DMS153 (cell line): ENCODE measurements around the gene DARS1.
"Not testable (repeated sequence)": the region's sequence is repeated elsewhere in the genome, so short reads cannot be mapped to it uniquely, and the experiment has no call there.

ENCODE experiments used
- DNase-seq: peaks from one replicate; lab custom pipeline; 2025; lab: John Stamatoyannopoulos, UW

Gene DARS1

DNA sequence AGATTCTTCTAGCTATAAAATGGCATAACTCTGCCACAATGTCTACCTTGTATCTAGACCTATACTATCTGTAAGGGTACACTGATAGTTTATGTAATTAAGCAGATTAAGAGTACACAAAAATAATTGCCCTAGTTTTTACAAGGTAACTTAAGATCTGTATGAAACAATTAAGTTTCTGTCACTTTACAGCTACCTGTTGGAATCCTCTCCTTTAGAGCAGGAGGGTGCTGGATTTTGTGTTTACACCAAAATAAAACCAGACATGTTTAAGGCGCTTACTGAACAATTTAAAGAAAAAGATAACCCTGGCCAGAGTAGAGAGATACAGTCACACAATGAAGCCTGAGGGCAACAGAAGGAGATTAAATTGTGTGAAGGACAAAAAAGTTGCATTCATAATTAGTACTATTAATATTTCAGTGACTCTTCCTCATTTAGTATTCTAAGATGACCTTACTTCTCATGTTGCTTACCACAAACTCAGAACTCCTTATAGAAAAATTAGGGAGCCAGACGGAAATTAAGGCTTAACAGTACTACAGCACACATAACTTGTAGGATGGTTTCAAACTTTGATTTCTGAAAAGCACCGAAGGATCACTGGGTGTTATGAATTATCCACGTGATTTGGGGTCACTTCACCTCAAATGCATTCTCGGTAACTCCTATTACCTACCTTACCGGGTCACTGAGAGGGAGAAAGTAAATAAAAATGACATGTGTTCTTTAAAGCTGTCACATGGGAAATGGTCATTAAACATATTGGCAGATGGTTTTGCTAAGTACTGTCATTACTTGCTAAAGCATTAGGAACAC is 1.0 kb downstream of the DARS1 start:
- no peak for DNase-seq

- no peak for DNase-seq
Measured at GRCh38 chr2:135980434-135981079, 4.9 kb downstream of the DARS1 start.

DNA sequence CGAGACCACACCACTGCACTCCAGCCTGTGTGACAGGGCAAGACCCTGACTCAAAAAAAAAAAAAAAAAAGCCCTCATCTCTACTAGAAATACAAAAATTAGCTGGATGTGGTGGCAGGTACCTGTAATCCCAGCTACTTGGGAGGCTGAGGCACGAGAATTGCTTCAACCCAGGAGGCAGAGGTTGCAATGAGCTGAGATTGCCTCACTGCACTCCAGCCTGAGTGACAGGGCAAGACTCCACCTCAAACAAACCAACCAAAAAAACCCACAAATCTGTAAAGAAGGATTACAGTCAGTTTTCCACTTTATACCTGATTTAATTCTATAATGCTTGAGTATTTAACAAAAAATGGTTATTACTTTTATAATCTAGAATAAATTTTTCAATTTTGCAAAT is 9.7 kb downstream of the DARS1 start:
- no peak for DNase-seq

DNA sequence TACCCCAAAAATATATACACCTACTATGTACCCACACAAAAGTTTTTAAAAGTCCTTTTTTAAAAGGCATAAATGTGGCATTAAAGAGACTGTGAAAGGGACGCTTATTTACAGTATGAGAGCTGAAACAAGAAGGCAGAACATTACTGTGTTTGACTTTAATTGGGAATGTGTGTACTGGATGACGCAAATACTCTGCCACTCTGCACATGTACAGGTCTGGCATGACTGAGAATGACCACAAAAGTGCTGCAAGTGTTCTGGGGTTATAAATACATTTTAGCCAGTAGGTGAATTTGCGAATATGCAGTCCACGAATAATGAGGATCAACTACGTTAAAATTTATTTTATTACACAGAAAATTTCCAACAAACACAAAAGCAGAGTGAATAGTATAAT is 11.4 kb downstream of the DARS1 start:
- no peak for DNase-seq

DNA sequence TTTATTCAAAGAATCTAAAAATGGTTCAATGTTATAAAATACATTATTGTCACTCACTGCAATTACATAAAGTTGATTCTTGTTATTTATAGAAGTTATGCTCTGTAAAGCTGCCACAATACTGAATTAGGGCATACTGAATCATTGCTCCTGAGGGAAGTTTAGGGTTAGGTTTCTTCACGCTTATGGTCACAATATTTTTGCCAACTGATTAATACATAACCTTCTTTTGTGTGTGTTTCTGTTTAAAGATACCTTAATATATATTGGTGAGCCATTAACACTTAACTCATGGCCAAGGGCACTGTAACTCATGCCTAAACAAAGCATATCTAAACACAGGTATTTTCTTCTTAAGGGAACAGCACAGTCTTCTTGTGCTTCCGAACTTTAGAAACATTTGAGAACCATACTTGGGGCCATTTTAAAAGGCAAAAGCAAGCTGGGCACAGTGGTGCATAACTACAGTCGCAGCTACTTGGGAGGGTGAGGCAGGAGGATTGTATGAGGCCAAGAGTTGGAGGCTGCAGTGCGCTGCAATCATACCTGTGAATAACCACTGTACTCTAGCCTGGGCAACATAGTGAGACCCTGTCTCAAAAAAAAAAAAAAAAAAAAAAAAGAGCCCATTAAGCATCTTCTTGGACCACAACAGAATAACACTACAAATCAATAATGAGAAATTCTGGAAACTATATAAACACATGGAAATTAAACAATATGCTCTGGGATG is 15.6 kb downstream of the DARS1 start:
- DNase-seq = no peak

- DNase-seq = no peak
Measured at GRCh38 chr2:135965756-135966155, 19.7 kb downstream of the DARS1 start.

DNA sequence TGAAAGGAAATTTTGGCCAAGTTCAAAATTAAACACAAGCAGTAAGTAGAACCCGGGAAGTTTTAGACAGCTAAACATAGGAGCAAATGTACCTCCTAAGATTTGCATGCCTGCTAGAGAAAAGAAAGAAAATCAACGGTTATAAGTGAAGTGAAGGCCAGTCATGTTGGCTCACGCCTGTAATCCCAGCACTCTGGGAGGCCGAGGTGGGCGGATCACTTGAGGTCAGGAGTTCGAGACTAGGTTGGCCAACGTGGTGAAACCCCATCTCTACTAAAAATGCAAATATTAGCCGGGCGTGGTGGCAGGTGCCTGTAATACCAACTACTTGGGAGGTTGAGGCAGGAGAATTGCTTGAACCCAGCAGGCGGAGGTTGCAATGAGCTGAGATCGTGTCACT is 21.0 kb downstream of the DARS1 start:
- not testable (repeated sequence) for DNase-seq

- no peak for DNase-seq
Measured at GRCh38 chr2:135963841-135964240, 21.6 kb downstream of the DARS1 start.

GRCh38 chr2:135962366-135963123 is 22.9 kb downstream of the DARS1 start:
- no peak for DNase-seq

- DNase-seq = no peak
Measured at GRCh38 chr2:135960656-135961551, 24.5 kb downstream of the DARS1 start.

- DNase-seq = no peak
Measured at GRCh38 chr2:135960150-135960549, 25.3 kb downstream of the DARS1 start.

GRCh38 chr2:135958927-135959326 is 26.5 kb downstream of the DARS1 start:
- not testable (repeated sequence) for DNase-seq

DNA sequence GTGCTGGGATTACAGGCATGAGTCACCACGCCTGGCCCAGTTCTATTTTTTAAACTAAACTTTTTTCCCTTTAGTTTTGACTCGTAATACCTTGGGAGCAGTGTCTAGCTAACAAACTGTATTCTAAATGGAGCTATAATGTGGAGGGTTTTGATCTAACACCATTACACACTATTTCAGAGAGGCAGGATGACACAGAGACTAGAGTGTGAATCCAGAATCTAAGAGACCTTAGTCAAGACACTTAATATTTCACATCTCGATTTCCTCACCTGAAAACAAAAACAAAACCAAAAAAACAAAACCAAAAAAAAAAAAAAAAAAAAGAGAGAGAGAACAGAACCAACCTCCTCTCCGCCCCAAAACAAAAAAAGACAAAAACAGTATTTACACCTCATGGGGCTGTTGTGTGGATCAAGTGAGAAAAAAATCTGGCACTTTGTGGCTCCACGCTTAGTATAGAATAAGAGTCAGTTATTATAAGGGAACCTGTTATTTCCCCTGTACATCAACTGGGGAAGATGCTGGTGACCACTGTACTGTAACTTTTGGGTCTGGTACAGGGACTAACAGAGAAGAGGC is 31.3 kb downstream of the DARS1 start:
- no peak for DNase-seq

- no peak for DNase-seq
Measured at GRCh38 chr2:135952891-135953290, 32.5 kb downstream of the DARS1 start.

DNA sequence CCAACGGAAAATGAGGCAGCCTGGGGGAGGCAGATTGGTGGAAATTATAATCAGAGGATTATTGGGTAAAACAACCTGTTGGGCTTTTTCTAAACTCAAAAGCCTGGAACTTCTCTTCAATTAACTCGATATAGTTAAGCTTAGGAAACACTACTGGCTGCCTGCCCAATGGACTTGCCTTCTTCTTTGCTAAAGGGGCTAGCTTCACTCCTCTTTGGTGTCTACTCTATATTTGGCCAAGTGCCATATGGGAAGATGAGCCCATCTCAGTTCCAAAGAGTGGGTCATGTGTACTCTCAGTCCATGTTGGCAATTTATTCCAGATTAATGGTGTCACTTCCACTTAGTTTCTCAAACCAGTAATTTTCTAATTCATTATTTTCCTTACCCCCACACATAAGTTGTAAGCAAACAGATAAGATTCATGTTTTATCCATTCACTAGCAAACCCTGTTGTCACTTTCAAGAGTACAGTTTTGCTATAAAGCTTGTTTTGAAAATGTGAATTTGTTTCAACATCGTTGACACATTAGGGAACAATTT is 34.3 kb downstream of the DARS1 start:
- DNase-seq = no peak

DNA sequence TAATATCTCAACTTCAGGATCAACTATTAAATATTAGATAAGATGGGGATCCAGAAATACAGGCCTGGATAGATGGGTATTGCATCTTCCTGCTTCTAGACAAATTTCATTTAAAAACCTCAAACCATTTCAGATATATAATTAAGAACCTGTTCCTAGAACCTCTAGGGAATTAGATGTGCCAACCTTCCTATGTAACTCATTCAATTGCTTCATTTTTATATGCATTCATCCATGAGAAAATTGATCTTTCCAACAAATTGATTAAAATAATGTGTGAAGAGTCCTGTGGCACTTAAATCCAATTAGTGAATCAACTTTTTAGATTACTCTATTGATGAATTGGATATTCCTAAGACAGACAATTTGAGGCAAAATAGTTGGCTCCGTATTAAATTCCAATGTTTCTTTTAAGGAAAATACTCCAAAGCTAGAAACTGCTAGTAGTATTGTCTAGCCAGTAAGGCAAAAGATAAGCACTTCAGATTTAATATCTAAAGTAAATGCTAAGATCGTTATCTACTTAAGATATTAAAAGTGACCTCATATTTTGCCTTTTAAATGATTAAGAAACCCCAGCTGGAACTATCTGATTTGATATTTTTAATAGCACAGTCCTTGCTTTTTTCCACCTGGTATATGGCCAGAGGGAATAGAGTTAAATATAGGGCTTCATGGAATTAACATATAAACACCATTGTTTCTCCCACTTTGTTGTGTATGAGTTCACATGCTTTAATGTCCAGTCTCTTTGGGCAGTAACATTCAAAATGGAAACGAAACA is 35.8 kb downstream of the DARS1 start:
- no peak for DNase-seq

- DNase-seq = no peak
Measured at GRCh38 chr2:135948642-135949355, 36.6 kb downstream of the DARS1 start.

GRCh38 chr2:135948141-135948540 is 37.3 kb downstream of the DARS1 start:
- DNase-seq = no peak

DNA sequence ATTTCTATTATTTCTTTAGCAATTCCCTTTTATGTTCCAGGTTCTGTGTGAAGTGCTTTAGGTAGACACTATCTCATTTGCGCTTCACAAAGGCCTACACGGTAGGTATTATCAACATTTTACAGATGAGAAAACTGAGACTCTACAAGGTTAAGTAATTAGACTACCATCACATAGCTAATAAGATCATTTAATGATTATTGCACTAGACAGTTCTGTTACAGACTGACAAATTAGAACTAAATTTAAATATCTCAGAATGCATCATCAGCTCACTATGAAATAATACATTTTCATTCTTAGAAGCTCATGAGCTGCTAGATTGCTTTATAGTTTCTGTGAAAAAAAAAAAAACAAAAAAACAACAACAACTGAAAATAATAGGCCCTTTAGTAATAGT is 37.9 kb downstream of the DARS1 start:
- no peak for DNase-seq
